Body of pancreas (tissue), 4 donors: ENCODE data around the gene NAV1. TPM values are rescaled to one million over a fixed set of nuclear protein-coding genes. Genes with fewer than 3 reads are reported as not detected.

Experiments
- ATAC-seq: fragments of 150-250 bp; one replicate; pipeline ENCODE4 v1.9.1; 2016
- DNase-seq, 4 donors: peaks; one replicate each; pipeline ENCODE4 v3.0.0-alpha.2; 2019
- H3K27ac ChIP-seq, 4 donors: fragments of 200-600 bp; sonication (generic); 1 replicate in 3 of 4; 2 replicates in 1 of 4; pipeline versions ENCODE4 v1.5.1 to v1.6.1; 2016 to 2019; ENCODE audit warnings: mild to moderate bottlenecking in 1 of 4, mixed read lengths in 1 of 4, moderate library complexity in 1 of 4
- H3K27me3 ChIP-seq, 2 donors: fragments of 200-600 bp; sonication (generic); one replicate each; pipeline ENCODE4 v1.6.0; 2016; ENCODE audit warnings: mild to moderate bottlenecking in 1 of 2
- H3K36me3 ChIP-seq, 2 donors: fragments of 200-600 bp; sonication (generic); replicated peaks in 1 of 2; 2 replicates each; pipeline ENCODE4 v1.5.1; 2016; ENCODE audit warnings: low read depth in 2 of 2; ENCODE audit not compliant: insufficient read depth in 1 of 2
- H3K4me1 ChIP-seq: fragments of 200-600 bp; sonication (generic); one replicate; pipeline ENCODE4 v1.6.0; 2016
- H3K4me3 ChIP-seq, 2 donors: fragments of 200-600 bp; sonication (generic); 1 replicate in 1 of 2; 2 replicates in 1 of 2; pipeline ENCODE4 v1.5.1; 2016 to 2019
- H3K9me3 ChIP-seq, 3 donors: fragments of 200-600 bp; sonication (generic); 1 replicate in 2 of 3; 2 replicates in 1 of 3; pipeline ENCODE4 v1.5.1; 2016
- POLR2A ChIP-seq, 3 donors: fragments of 450-650 bp; IDR thresholded peaks; one replicate each; pipeline ENCODE4 v1.6.1; 2016; ENCODE audit warnings: antibody characterized with exemption in 3 of 3, mild to moderate bottlenecking in 2 of 3
- WGBS, 2 donors: methylation state at CpG; one replicate each; pipeline ENCODE4 v1.1.5; 2017; 5-methylcytosine and 5-hydroxymethylcytosine counted together
- intact Hi-C: fragments of 100-400 bp; cut with DNase I; formaldehyde crosslinking; loops from one replicate; pipeline ENCODE4 v1.15.1; 2023
- total RNA-seq, 2 donors: library from RNA; depleted of rRNA; stranded (reverse); fragments of >200 nt; gene quantifications; one replicate each; pipeline ENCODE4 v1.1.0, GENCODE V29; 2016
- TF ChIP-seq, protein P1 (sequence below), 7 experiments: fragments of 450-650 bp in 4 of 7; fragments of 200-600 bp in 3 of 7; sonication (generic) in 3 of 7; IDR thresholded peaks; one replicate each; pipeline ENCODE4 v1.5.1; 2016 to 2019; ENCODE audit warnings: antibody characterized with exemption in 7 of 7

NAV1 gene
- total RNA-seq, 2 donors from 2014 or later: 11.5 to 13.7 TPM

DNA sequence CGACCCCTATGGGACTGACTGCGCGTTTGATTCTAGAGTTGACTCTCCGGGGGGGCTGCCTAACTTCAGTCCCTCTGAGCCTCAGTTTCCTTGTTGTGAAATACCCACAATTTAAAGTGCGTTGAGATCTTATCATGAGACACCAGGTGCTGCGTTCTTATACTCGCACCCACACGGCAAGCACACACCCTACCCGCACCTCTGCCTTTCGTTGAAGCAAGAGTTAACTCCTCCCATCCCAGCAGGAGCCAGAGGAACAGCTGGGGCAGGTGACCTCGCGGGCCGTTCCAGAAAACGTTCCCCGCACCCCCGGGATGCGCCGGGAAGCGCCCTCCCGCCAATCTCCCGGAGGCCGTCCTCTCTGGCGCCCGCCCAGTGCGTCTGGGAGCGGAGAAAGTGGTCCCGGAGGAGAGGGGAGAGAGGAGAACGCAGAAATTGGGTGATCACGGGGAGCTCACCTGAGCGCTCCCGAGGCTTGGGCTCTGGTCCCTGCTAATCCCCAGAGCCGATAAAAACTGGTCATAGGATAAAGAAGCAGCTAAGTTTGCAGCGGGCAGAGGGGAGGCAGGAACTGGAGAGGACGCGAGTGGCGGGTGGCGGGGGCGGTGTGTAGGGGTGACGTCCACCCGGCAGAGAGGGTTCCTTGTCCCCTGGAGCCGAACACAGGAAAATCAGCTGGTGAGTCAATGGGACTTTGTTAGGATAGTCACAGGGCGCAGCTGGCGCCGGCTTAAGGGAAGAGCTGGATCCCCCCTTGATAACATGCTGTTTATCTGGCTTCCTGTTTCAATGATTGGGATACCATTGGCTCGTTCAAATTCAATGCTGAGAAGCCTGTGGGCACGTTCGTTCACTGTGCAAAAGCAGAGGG, 869 bp downstream of the NAV1 start:
- WGBS, 2 donors: 15 to 35% methylated on average over 30 to 47 of the region's 47 CpGs
- H3K9me3 ChIP-seq: no peaks in the 10 kb centered on the region
- DNase-seq: peak in 3 of 4 donors; percentile 22 to 49 (median 41)
- H3K4me1 ChIP-seq: peaks cover 17% of the 10 kb centered on the region
- H3K36me3 ChIP-seq: no peaks in the 10 kb centered on the region
- peak overlapping the region in 3 of 4 donors; percentile 15 to 61 (median 35) for H3K27ac ChIP-seq
- no peaks in the 10 kb centered on the region for H3K27me3 ChIP-seq
- intact Hi-C loops: no loop called here
- ATAC-seq: peak; percentile 22
- peak overlapping the region in 1 of 2 donors; percentile 4 for H3K4me3 ChIP-seq
- no peak for TF ChIP-seq POLR2A (IDR thresholded peaks at IDR 0.05)
- TF ChIP-seq, protein P1, sequence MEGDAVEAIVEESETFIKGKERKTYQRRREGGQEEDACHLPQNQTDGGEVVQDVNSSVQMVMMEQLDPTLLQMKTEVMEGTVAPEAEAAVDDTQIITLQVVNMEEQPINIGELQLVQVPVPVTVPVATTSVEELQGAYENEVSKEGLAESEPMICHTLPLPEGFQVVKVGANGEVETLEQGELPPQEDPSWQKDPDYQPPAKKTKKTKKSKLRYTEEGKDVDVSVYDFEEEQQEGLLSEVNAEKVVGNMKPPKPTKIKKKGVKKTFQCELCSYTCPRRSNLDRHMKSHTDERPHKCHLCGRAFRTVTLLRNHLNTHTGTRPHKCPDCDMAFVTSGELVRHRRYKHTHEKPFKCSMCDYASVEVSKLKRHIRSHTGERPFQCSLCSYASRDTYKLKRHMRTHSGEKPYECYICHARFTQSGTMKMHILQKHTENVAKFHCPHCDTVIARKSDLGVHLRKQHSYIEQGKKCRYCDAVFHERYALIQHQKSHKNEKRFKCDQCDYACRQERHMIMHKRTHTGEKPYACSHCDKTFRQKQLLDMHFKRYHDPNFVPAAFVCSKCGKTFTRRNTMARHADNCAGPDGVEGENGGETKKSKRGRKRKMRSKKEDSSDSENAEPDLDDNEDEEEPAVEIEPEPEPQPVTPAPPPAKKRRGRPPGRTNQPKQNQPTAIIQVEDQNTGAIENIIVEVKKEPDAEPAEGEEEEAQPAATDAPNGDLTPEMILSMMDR (IDR thresholded peaks at IDR 0.05): no peak

DNA sequence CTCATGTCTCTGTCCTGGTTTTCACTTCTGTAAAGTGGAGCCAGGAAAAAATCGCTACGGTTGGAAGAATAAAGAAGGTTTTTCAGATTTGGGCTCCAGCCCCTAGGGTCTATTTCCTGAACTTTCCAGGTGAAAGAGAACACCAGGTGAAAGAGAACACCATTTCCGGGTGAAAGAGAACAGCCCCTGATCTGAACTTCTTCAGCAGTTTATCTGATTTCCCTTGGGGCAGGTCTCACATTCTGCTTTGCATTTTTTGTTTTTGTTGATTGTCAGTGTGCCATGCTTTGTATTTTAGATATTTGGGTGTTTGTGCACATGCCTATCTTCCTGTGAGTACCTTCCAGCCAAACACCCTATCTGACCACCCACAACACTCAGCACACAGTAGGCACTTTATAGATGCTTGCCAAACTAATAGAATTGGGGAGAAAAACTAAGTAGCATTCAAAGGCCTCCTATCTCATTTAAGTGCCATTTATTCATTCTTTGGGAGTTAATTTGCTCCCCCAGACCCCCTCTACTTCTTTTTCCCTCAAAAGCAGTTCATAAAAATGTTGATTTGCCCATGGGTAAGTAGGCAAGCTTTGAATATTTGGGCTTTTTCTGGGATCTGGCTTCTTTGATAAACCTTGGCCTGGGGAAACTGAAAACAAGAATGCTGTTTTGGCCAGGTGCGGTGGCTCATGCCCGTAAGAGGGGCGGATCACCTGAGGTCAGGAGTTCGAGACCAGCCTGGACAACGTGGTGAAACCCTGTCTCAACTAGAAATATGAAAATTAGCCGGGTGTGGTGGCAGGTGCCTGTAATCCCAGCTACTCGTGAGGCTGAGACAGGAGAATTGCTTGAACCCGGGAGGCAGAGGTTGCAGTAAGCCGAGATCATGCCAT, 2.2 kb downstream of the NAV1 start:
- Histone ChIP-seq H3K4me1 (peaks cover 17% of the 10 kb centered on the region), H3K27ac (peak overlapping the region in 1 of 4 donors; percentile 52), H3K27me3 (no peaks in the 10 kb centered on the region), H3K4me3 (no peak overlapping the region), H3K36me3 (no peaks in the 10 kb centered on the region), H3K9me3 (no peaks in the 10 kb centered on the region)
- no peak for ATAC-seq
- no peak for DNase-seq
- WGBS, 2 donors: 88 to 89% methylated on average over 12 of the region's 12 CpGs
- intact Hi-C loops: no loop called here
- TF ChIP-seq, protein P1 (IDR thresholded peaks at IDR 0.05): no peak
- TF ChIP-seq POLR2A (IDR thresholded peaks at IDR 0.05): no peak

DNA sequence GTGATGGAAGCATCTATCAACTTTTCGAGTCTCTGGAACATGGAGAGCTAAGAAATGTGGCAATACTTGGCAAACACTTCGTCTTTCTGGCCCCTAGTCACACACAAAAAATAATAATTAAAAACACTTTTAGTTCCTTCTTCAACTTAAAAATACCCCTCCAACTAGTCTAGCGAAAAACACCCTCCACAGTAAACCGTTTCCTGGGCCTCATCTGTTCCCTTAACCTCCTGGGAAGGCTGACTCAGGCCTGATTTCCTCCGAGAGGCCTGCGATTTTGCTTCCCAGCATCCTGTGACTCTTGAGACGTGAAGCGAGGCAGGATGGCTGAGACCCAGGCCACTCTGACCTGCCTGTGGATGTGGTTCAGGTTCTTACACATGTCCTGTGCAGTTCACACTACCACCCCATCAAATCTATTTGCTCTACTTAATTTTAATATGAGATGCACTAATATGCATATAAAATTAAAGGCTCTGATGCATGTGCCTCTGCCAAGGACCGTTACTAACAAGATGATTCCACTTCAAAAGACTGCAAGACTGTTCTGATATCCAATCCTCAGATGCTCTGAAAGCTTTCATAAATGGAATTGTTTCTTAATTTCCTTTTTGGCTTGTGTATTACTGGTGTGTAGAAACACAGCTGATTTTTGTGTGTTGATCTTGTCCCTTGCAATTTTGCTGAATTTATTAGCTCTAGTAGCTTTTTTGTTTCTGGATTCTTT, 3.5 kb downstream of the NAV1 start:
- no peaks in the 10 kb centered on the region for H3K9me3 ChIP-seq
- intact Hi-C loops: no loop called here
- no peak for DNase-seq
- peak overlapping the region in 1 of 4 donors; percentile 52 for H3K27ac ChIP-seq
- H3K4me3 ChIP-seq: no peak overlapping the region
- H3K4me1 ChIP-seq: peaks cover 17% of the 10 kb centered on the region
- no peaks in the 10 kb centered on the region for H3K27me3 ChIP-seq
- no peaks in the 10 kb centered on the region for H3K36me3 ChIP-seq
- TF ChIP-seq POLR2A (IDR thresholded peaks at IDR 0.05): no peak
- TF ChIP-seq, protein P1 (IDR thresholded peaks at IDR 0.05): no peak
- ATAC-seq: no peak
- 77 to 78% methylated on average over 9 of the region's 9 CpGs for WGBS, 2 donors

DNA sequence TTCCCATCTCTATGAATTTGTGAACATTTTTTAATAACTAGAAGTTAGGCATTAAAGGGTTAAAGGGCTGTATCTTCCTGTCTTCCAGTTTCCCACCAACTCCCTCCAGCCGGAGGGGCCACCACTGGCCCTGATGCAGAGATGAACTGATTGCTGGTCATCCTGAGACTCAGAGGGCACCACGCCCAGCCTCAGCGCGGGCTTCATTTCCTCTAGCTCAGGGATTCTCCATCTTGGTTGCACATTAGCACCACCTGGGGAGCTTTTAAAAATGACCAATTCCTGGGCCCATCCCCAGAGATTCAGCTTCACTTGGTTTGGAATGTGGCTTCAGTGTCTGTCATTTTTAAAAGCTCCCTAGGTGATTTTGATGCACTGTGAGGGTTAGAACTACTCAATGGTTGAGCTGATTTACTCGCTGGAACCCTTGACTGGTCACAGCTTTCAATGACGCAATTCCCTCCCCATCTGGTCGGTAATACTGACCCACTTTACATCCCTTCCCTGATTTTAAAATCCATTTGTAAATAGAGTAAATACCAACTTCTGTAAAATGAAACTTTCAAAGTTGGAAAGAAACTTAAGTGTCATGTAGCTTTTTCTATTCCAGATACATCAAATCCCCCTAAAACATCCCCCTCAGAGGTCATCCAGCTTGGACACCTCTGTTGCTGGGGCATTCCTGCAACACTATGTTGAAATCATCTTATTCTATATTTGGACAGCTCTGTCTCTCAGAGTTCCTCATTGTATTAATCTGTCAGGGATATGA, 5.1 kb downstream of the NAV1 start:
- Histone ChIP-seq H3K36me3 (no peaks in the 10 kb centered on the region), H3K27ac (no peak overlapping the region), H3K27me3 (no peaks in the 10 kb centered on the region), H3K4me1 (peaks cover 9% of the 10 kb centered on the region), H3K9me3 (no peaks in the 10 kb centered on the region), H3K4me3 (no peak overlapping the region)
- ATAC-seq: no peak
- 78 to 83% methylated on average over 7 of the region's 7 CpGs for WGBS, 2 donors
- no peak for DNase-seq
- no peak for TF ChIP-seq POLR2A (IDR thresholded peaks at IDR 0.05)
- TF ChIP-seq, protein P1 (IDR thresholded peaks at IDR 0.05): no peak
- intact Hi-C loops: no loop called here
